NOMO-1 treated with DMSO at 0.1 percent for 48 hours (cell line): Measurements from ENCODE around the gene SHROOM3.

ENCODE experiments used
- DNase-seq: peaks from one replicate; lab custom pipeline; 2025; ENCODE audit not compliant: unreplicated experiment; lab: John Stamatoyannopoulos, UW

Gene SHROOM3

DNA sequence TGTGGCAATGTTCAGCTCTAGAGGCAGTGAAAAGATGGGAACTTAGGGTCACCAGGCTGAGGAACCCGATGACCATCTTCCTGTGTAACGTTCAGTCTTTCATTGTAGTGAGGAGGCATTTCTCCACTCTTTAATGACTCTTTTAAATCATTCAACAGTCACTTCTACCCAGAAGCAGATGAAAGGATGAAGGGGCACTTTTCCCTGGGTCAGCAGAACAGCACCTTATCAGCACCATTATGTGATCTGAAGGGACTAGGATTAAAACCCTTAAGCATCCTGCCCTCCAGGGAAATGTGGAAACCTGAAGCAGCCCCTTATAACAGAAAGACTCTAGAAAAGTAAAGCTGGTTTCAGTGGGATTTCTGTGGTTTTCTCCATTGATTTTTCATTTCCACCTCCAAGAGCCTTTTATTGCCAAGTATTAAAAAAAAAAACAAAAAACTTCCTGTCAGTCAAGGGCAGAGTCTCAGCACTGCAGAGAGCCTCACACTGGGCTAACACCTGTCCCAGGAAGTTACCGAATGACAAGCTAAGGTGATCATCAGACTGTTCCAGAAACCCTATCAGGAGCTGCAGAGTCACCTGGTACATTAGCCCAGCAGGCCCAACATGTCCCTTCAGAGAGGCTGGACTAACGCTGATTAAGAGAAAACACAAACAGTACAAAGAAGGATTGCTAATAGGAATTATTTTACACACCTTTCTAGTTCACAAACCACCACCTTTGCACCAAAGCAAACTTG is 185.9 kb downstream of the SHROOM3 start:
- DNase-seq: no peak

DNA sequence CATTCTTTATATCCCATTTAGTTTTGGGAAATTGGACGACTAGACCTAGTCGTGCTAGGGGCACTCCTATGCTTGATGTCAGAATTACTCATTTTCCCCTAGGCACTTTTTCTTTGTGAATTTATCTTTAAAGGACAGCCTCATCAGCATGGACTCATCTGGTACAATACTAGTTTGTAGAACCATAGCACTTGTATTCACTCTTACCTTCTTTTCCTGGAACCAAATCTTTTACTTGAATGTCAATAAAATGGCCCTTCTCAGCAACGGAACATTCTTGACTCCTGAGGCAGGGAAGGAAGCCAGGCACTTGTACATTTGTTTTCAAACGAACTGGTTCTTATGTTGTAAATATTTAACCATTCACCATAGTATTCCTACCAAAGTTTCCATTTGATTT is 187.1 kb downstream of the SHROOM3 start:
- no peak for DNase-seq

GRCh38 chr4:76622717-76623116 is 187.7 kb downstream of the SHROOM3 start:
- no peak for DNase-seq

- DNase-seq: no peak
Measured at GRCh38 chr4:76623217-76624045, 188.4 kb downstream of the SHROOM3 start.

DNA sequence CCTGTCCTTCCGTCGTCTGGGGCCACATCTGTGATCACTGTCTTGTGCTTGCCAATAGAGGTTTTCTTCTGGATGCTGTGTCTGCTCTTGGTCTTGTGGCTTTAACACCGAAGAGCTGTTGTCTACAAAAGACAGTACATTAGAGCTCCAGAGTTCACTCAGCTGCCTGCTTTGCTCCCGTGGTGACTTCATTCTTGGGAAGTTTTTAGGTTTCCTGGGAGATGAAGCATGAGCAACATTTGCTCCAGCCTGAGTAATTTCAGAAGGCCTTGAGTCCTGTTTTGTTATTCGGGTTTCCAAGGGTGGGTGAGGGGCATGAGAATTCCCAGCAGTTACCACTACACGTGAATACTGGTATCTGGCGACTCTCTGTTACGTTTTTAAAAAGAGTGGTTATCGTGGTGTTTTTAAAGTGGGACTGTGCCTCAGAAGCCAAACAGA is 189.2 kb downstream of the SHROOM3 start:
- DNase-seq: no peak

DNA sequence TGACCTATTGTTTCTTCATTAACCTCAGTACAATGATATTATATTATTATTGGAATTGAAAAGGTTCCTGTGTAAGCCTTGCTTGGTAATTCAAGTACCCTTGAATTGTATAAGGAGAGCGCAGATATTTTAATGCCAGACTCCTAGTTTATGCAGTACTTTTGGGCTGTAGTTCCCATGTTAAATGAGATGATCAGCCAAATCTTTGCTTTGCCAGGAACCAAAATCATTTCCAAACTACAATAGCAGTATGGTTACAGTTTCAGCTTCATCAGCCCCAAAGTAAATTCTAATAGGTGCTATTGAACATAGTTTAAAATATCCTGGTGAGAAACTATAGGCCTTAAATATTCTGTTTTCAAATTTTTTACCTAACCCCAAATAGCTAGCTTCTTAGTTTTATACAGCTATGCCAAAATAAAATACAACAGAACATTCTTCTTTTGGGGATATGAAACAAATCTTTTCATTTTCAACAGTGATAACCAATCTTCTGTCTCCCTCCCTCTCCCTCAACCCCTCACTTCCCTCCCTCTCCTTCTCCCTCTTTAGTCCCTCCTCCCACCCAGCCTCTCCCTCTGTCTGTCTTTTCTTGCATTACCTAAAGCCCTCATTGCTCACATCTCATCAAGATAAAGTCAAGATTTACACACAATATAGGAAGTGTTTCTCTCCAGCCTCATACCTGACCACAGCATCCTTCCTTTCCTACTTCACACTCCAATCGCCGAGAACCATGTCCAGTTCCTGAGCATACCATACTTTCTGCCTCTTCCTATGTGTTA is 190.1 kb downstream of the SHROOM3 start:
- DNase-seq: no peak

- no peak for DNase-seq
Measured at GRCh38 chr4:76626686-76627465, 191.8 kb downstream of the SHROOM3 start.

GRCh38 chr4:76628251-76628650 is 193.2 kb downstream of the SHROOM3 start:
- no peak for DNase-seq

DNA sequence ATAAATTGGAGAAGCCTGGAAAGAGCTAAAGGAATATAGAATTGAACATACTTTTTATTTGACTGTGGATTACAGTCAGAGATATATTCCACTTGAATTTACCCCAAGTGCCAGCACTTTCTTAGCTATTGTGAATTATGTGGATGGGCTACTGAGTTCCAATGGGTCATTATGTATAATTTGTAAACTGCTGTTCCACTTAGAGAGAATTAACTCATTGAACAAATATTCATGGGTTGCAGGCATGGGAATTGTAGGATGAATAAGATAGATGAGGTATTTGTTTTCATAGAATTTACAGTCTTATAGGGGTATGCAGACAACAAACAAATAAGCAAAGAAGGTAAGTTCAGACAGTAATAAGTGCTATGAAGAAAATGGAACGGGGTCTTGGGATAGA is 195.7 kb downstream of the SHROOM3 start:
- DNase-seq: no peak

- DNase-seq: no peak
Measured at GRCh38 chr4:76634220-76634619, 199.2 kb downstream of the SHROOM3 start.

- no peak for DNase-seq
Measured at GRCh38 chr4:76637712-76638361, 202.8 kb downstream of the SHROOM3 start.

DNA sequence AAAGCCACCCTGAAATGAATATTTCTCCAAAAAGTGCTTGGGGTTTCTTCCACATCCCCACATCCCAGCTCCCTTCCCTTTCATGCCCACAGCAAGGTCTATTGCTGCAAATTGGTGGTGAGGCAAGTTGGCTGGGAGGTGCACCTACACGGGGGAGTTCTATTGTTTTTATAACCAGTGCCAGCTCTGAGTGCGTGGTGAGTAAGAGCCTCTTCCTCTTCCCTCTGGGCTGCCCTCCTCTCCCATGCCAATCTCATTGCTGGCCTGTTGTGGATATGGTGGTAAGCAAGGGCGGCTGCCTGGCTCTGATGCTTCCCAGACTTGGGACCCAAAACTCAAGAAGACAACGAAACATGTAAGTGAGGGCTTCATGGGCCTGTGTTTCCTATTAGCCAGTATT is 204.3 kb downstream of the SHROOM3 start:
- DNase-seq: no peak

DNA sequence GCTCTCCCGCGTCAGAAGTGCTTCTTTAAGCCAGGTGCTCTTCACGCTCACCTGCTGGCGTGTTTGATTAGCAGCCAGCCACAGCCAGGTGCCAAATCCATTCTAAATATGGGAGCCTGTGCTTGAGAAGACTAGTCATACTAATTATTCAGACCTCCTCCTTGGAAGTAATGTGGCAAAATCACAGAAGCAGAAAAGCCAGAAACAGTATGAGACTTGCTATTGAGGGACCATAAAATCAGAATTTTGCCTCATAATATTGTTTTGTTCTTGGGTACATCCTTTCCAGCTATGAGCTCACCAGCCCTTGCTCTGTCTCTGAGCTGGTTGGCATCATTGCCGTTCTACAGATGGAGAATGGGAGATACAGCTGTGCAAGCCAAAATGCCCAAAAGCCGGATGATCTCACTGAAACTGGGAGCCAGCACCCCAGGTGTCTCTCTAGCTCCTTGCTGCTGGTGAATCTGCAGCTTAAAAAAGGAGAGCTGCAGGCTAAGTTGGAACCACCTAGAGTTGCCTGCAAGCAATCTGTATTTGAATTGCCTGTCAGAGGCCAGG is 205.4 kb downstream of the SHROOM3 start:
- no peak for DNase-seq

DNA sequence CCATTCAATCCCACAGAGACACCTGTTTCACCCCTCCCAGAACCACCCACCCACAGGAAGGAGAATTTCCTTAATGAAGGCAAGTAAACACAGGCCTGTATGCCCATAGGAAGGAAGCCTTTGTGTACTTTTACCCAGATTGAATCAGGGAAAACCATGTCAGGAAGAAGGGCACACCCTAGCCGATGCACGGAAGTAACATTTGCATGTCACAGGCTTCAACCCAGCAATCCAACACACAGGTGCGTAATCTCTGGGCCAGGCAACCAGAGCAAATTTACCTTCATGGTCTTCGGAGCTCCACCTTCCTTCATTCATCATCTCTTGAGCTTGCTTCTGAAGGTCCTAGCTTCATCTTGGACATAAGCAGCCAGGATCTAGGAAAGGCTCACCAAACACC is 206.3 kb downstream of the SHROOM3 start:
- DNase-seq: no peak

GRCh38 chr4:76641758-76642157 is 206.7 kb downstream of the SHROOM3 start:
- DNase-seq: no peak

DNA sequence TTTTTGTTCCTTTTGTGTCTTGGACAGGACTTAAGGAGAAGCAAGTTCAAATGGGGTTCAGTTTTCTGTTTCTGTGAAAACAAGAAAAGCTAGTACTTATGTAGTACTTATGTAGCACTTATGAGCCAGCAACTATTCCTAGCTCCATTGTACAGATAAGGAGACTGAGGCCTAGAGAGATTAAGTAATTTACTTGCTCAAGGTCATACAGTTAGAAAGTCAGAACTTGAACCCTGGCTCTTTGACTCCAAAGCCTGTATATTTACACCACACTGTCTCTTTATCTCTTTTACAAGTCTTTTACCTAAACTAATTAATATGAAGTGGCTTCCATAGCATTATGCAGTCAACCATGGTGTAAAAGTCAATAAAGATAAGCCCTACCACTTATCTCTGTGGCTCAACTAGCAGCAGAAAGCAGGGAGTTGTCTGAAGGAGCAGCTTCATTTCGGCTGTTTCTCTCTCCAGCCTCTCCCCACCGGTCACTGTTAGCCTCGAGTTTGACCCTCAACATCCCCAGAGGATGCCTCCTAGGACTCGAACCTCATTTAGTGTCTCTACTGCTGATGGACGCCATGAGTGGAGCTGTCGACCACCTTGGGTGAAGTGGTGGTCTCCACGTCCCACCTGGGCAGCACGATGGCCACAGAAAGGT is 209.9 kb downstream of the SHROOM3 start:
- DNase-seq: no peak

DNA sequence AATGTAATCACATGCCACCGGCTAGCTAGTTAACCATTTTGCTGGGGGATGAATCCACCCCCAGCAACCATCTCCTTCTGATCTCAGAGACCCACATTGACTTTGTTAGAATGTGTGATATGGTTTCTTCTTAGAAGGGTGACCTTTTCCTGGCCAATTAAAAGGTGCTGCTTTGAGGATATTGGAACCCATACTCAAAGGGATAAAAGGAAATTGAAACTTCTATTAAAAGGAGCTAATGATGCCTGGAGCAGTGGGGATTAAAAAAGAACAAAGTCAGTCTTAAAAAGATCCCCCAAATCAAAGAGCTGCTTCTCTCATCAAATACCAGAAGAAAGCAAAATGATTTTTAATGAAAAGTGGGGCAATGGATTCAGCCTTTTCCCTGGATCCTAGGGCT is 214.1 kb downstream of the SHROOM3 start:
- DNase-seq: no peak

DNA sequence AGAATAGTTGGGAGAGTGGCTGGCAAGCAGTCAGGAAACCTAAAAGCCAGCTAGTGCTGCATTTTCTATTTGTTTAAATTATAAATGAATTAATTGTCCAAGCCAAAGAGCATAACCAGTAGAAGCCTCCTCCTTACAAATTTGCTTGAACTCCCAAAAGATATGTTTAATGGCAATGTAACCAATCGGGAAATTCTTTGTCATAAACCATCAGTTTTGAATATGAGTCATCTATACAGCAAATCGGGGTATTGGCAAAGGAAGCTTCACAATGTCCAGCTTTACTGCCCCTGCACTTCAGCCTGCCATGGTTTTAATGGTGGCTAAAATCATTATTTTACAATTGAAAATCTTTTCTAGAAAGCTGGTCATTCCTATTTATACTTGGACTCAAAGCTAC is 216.6 kb downstream of the SHROOM3 start:
- no peak for DNase-seq

- DNase-seq: no peak
Measured at GRCh38 chr4:76652389-76652788, 217.4 kb downstream of the SHROOM3 start.
